Measurements from ENCODE around the gene STK40.
A peak's percentile ranks its signal among the peaks of the same experiment; 100 is the strongest.

The STK40 gene

DNA sequence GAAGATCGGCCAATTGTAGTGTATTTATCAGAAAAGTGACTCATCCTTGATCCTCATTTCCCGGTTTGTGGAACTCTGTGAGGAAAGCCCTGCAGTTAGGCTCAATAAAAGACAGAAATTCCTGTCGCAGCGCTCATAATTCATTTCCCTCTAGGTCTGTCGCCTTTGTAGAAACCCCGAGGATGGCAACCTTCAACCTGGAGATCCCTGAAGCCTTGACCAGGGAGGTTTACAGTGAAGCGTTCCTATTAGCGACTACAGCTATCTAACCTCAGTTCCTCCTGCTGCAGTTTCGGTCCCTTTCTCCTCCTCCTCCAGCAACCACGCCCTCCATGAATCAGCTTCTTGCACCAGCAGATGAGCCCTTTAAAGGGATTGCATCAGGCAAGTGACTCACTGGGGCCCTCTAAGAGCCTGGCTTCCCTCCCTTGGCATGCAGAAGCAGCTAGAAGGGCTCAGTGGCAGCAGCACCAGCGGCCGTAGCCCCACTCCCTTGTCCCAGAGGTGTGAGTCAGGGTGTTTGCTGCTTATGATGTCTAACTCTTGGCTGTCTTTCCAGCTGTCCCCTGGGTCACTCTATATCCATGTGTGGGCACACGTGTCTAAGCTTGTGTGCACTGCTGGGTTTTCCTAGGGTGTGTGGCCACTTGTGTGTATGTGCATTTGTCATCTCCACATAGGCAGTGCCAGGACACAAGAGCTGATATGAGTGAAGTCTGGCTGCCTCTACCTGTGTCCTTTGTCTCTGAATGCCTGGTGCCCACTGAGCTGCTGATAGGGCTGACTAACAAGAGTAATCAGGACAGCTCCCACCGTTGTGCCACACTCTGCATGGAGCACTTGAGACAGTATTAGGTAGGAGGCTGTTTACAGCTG lies 779 bp upstream of the STK40 start:
- TF ChIP-seq, protein P1, sequence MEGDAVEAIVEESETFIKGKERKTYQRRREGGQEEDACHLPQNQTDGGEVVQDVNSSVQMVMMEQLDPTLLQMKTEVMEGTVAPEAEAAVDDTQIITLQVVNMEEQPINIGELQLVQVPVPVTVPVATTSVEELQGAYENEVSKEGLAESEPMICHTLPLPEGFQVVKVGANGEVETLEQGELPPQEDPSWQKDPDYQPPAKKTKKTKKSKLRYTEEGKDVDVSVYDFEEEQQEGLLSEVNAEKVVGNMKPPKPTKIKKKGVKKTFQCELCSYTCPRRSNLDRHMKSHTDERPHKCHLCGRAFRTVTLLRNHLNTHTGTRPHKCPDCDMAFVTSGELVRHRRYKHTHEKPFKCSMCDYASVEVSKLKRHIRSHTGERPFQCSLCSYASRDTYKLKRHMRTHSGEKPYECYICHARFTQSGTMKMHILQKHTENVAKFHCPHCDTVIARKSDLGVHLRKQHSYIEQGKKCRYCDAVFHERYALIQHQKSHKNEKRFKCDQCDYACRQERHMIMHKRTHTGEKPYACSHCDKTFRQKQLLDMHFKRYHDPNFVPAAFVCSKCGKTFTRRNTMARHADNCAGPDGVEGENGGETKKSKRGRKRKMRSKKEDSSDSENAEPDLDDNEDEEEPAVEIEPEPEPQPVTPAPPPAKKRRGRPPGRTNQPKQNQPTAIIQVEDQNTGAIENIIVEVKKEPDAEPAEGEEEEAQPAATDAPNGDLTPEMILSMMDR (IDR thresholded peaks at IDR 0.05; ENCODE audit: control insufficient read depth, insufficient read depth, low read depth, low read length, missing control alignments) = no peak
- DNase-seq (ENCODE audit: low read depth) = peak; percentile 100
- peak overlapping the region; percentile 46 for H3K4me3 ChIP-seq (ENCODE audit: control insufficient read depth, low read depth, low read length)

DNA sequence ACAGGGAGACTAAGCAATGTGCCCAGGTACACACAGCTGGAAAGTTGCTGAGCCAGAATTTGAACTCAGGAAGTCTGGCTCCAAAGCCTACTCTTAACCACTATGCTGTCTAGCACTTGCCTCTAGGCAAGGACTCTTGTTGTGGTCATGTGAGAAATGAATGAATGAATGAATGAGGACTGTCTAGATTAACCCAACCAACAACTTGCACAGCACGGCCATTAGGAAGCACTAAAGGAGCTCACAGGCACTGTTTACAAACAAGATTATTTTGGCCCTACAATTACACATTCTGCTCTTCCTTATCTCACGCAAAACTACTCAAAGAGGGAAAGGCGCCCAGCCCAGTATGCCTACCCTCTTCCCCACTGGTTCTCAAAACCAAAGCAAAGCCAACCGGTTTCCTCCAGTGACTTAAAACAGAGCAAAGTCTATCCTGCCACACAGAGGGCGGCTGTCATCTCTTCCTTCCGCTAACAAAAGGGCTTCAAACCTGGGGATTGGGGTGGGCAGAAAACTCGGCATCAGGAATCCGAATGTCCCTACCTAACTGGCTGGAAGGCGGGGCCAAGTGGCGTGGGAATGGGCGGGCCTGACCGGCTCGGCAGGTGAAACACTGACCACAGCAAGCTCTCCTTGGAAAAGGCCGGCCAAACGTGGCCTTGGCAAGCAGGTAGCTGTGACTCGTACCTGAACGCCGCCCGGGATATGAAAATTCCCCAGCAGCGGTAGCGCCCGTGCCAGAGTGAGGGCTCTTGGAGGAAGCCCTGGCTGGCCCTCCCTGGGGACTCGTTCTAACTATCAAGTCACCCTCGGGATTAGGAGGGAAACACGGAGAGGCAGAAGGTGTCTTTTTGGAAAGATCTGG lies 948 bp downstream of the STK40 start:
- TF ChIP-seq, protein P1 (IDR thresholded peaks at IDR 0.05; ENCODE audit: control insufficient read depth, insufficient read depth, low read depth, low read length, missing control alignments) = no peak
- no peak for DNase-seq (ENCODE audit: low read depth)

DNA sequence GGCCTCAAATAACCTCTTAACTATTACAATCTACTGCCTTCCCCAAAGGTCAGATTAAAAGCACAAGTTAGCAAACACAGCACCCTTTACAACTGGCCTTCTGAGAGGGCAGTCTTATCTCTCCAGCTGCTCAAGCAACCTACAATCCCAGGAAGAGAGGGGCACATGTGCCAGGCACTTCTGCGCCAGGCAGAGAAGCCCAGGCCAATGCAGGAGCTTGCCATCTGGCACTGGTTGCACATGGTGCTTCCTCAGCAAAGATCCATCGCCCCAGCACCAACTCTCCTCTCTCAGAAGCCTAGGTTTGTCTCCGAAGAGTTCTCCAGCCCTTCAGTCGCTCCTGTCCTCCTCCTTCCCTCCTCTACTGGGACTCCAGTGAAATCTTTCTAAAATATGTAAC lies 2.5 kb downstream of the STK40 start:
- TF ChIP-seq, protein P1 (IDR thresholded peaks at IDR 0.05; ENCODE audit: control insufficient read depth, insufficient read depth, low read depth, low read length, missing control alignments) = no peak

More for the DNA sequence above, 948 bp downstream of the STK40 start:
- peak overlapping the region; percentile 96 for H3K4me3 ChIP-seq (ENCODE audit: control insufficient read depth, low read depth, low read length)

DNA sequence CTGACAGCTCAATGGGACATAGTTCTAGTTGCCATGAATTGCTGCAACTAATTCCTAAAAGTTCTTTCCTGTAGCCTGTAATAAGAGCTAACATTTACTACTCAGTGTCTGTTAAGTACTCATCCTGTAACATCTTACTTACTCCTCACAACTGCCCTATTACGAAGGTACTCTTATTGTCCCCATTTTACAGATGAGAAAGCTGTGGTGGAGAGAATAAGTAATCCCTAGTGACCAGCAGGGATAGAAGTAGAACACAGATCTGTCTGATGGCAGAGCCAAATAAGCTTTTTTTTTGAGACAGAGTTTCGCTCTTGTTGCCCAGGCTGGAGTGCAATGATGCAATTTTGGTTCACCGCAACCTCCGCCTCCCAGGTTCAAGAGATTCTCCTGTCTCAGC lies 3.1 kb downstream of the STK40 start:
- DNase-seq (ENCODE audit: low read depth) = no peak
- no peak overlapping the region for H3K4me3 ChIP-seq (ENCODE audit: control insufficient read depth, low read depth, low read length)
- TF ChIP-seq, protein P1 (IDR thresholded peaks at IDR 0.05; ENCODE audit: control insufficient read depth, insufficient read depth, low read depth, low read length, missing control alignments) = no peak

More for the DNA sequence above, 2.5 kb downstream of the STK40 start:
- DNase-seq (ENCODE audit: low read depth) = no peak
- H3K4me3 ChIP-seq (ENCODE audit: control insufficient read depth, low read depth, low read length) = no peak overlapping the region

DNA sequence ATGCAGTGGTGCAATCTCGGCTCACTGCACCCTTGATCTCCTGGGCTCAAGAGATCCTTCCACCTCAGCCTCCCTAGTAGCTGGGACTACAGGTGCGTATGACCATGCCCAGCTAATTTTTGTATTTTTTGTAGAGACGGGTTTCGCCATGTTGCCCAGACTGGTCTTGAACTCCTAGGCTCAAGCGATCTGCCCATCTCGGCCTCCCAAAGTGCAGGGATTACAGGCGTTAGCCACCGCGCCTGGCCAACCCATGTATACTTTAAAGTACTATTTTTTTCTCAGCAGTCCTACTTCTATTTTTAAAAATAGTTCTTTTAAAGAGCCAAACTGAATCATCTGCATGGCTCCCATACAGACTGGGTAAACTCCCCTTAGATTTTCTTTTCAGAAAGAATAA lies 3.5 kb downstream of the STK40 start:
- TF ChIP-seq, protein P1 (IDR thresholded peaks at IDR 0.05; ENCODE audit: control insufficient read depth, insufficient read depth, low read depth, low read length, missing control alignments) = no peak
- H3K4me3 ChIP-seq (ENCODE audit: control insufficient read depth, low read depth, low read length) = no peak overlapping the region
- no peak for DNase-seq (ENCODE audit: low read depth)

- no peak for DNase-seq (ENCODE audit: low read depth)
- TF ChIP-seq, protein P1 (IDR thresholded peaks at IDR 0.05; ENCODE audit: control insufficient read depth, insufficient read depth, low read depth, low read length, missing control alignments) = no peak
- no peak overlapping the region for H3K4me3 ChIP-seq (ENCODE audit: control insufficient read depth, low read depth, low read length)
These were observed 4.3 kb downstream of the STK40 start for GRCh38 chr1:36381405-36381804.
